ENCODE data around the gene SPATA25. TPM values are rescaled to one million over a fixed set of nuclear protein-coding genes. Genes with fewer than 3 reads are reported as not detected.

Gene SPATA25
- total and polyA plus RNA-seq, 4 donors, result 0.43 to 7.6 (median 1.2) TPM

- peaks cover 2 to 52% (median 40%) of the 10 kb centered on the region in 4 donors for H3K4me1 ChIP-seq (ENCODE audit: control insufficient read depth in 4 of 4, insufficient read depth in 4 of 4, low read length in 3 of 4)
- peaks cover 0 to 18% (median 10%) of the 10 kb centered on the region in 4 donors for H3K36me3 ChIP-seq (ENCODE audit: control insufficient read depth in 4 of 4, insufficient read depth in 3 of 4, low read depth in 1 of 4, low read length in 3 of 4)
- H3K9me3 ChIP-seq (ENCODE audit: control insufficient read depth in 4 of 4, low read length in 3 of 4), result no peaks in the 10 kb centered on the region
- DNase-seq (ENCODE audit: low spot score), result no peak
- TF ChIP-seq, protein P1, sequence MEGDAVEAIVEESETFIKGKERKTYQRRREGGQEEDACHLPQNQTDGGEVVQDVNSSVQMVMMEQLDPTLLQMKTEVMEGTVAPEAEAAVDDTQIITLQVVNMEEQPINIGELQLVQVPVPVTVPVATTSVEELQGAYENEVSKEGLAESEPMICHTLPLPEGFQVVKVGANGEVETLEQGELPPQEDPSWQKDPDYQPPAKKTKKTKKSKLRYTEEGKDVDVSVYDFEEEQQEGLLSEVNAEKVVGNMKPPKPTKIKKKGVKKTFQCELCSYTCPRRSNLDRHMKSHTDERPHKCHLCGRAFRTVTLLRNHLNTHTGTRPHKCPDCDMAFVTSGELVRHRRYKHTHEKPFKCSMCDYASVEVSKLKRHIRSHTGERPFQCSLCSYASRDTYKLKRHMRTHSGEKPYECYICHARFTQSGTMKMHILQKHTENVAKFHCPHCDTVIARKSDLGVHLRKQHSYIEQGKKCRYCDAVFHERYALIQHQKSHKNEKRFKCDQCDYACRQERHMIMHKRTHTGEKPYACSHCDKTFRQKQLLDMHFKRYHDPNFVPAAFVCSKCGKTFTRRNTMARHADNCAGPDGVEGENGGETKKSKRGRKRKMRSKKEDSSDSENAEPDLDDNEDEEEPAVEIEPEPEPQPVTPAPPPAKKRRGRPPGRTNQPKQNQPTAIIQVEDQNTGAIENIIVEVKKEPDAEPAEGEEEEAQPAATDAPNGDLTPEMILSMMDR (IDR thresholded peaks at IDR 0.05; ENCODE audit: low read depth, low read length, missing input control), result no peak
- TF ChIP-seq NR2F2 (IDR thresholded peaks at IDR 0.05) (no peak), ATF3 (IDR thresholded peaks at IDR 0.05) (no peak), JUND (IDR thresholded peaks at IDR 0.05) (no peak), EGR1 (IDR thresholded peaks at IDR 0.05; ENCODE audit: low read depth in 2 of 2) (no peak), HNF4G (IDR thresholded peaks at IDR 0.05) (no peak), RAD21 (IDR thresholded peaks at IDR 0.05) (no peak), MAX (IDR thresholded peaks at IDR 0.05) (no peak), FOXA2 (IDR thresholded peaks at IDR 0.05) (no peak), RXRA (IDR thresholded peaks at IDR 0.05) (no peak)
- TF ChIP-seq, protein P2, sequence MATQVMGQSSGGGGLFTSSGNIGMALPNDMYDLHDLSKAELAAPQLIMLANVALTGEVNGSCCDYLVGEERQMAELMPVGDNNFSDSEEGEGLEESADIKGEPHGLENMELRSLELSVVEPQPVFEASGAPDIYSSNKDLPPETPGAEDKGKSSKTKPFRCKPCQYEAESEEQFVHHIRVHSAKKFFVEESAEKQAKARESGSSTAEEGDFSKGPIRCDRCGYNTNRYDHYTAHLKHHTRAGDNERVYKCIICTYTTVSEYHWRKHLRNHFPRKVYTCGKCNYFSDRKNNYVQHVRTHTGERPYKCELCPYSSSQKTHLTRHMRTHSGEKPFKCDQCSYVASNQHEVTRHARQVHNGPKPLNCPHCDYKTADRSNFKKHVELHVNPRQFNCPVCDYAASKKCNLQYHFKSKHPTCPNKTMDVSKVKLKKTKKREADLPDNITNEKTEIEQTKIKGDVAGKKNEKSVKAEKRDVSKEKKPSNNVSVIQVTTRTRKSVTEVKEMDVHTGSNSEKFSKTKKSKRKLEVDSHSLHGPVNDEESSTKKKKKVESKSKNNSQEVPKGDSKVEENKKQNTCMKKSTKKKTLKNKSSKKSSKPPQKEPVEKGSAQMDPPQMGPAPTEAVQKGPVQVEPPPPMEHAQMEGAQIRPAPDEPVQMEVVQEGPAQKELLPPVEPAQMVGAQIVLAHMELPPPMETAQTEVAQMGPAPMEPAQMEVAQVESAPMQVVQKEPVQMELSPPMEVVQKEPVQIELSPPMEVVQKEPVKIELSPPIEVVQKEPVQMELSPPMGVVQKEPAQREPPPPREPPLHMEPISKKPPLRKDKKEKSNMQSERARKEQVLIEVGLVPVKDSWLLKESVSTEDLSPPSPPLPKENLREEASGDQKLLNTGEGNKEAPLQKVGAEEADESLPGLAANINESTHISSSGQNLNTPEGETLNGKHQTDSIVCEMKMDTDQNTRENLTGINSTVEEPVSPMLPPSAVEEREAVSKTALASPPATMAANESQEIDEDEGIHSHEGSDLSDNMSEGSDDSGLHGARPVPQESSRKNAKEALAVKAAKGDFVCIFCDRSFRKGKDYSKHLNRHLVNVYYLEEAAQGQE (IDR thresholded peaks at IDR 0.05), result no peak
- no peaks in the 10 kb centered on the region for H3K27me3 ChIP-seq (ENCODE audit: control insufficient read depth in 4 of 4, insufficient read depth in 4 of 4, low read length in 3 of 4)
- no peak overlapping the region for H3K27ac ChIP-seq (ENCODE audit: low read depth in 1 of 2, low read length in 2 of 2)
- whole genome bisulfite sequencing, result 96% methylated on average over 3 of the region's 3 CpGs
- no peak overlapping the region for H3K4me3 ChIP-seq (ENCODE audit: low read depth in 1 of 3, low read length in 3 of 3)
- no peak overlapping the region for H3K9ac ChIP-seq (ENCODE audit: low read depth in 1 of 2, low read length in 2 of 2)
These were observed 1.3 kb upstream of the SPATA25 start for GRCh38 chr20:45888681-45889080.

DNA sequence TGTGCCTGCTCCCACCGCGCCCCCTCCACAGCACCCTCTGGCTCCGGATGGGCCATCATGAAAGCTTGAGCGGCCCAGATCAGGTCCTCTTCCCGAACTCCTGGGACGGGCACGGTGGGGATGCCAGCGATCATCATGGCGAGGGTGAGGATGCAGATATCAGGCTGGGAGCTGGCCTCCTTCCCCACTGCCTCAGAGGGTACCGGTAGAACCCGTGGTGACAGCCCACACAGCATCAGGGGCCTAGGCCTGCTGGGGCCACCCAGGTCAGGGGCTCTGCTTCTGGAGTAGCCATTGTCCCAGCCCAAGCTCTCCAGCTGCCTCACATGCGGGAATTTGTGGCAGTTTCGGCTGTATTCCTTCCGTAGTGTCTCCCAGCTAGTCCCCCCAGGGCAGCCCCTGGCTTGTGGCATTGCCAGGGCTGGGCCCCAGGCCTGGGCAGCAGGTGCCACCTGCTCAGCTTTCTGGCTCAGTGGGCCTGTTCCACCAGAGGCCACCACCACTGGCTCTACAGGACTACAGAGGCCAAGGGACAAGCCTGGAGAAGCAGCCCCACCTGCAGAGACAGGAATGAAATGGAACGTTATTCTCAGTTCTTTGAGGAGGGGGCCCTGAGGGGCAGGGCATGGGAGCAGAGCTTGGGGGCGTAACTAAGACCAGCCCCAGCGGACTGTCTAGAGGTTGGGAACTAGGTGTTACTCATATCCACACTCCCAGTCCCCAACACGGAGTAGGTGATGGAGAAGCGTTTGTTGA is 654 bp downstream of the SPATA25 start:
- DNase-seq (ENCODE audit: low spot score), result no peak
- 94% methylated on average over 19 of the region's 19 CpGs for WGBS
- H3K36me3 ChIP-seq (ENCODE audit: control insufficient read depth in 4 of 4, insufficient read depth in 3 of 4, low read depth in 1 of 4, low read length in 3 of 4), result peaks cover 2 to 23% (median 9%) of the 10 kb centered on the region in 4 donors
- peaks cover 2 to 35% (median 27%) of the 10 kb centered on the region in 4 donors for H3K4me1 ChIP-seq (ENCODE audit: control insufficient read depth in 4 of 4, insufficient read depth in 4 of 4, low read length in 3 of 4)
- TF ChIP-seq RAD21 (IDR thresholded peaks at IDR 0.05), result no peak
- no peak for TF ChIP-seq YY1 (IDR thresholded peaks at IDR 0.05)
- TF ChIP-seq, protein P1 (IDR thresholded peaks at IDR 0.05; ENCODE audit: low read depth, low read length, missing input control), result no peak
- TF ChIP-seq, protein P3, sequence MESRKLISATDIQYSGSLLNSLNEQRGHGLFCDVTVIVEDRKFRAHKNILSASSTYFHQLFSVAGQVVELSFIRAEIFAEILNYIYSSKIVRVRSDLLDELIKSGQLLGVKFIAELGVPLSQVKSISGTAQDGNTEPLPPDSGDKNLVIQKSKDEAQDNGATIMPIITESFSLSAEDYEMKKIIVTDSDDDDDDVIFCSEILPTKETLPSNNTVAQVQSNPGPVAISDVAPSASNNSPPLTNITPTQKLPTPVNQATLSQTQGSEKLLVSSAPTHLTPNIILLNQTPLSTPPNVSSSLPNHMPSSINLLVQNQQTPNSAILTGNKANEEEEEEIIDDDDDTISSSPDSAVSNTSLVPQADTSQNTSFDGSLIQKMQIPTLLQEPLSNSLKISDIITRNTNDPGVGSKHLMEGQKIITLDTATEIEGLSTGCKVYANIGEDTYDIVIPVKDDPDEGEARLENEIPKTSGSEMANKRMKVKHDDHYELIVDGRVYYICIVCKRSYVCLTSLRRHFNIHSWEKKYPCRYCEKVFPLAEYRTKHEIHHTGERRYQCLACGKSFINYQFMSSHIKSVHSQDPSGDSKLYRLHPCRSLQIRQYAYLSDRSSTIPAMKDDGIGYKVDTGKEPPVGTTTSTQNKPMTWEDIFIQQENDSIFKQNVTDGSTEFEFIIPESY (IDR thresholded peaks at IDR 0.05), result no peak
- TF ChIP-seq FOXA2 (IDR thresholded peaks at IDR 0.05), result no peak
- TF ChIP-seq, protein P2 (IDR thresholded peaks at IDR 0.05), result no peak
- no peak for TF ChIP-seq EGR1 (IDR thresholded peaks at IDR 0.05; ENCODE audit: low read depth in 2 of 2)
- TF ChIP-seq GABPA (IDR thresholded peaks at IDR 0.05 in 1 of 2, conservative IDR thresholded peaks at IDR 0.05 in 1 of 2), result no peak
- no peak for TF ChIP-seq RXRA (IDR thresholded peaks at IDR 0.05)
- TF ChIP-seq JUND (IDR thresholded peaks at IDR 0.05), result no peak
- H3K9me3 ChIP-seq (ENCODE audit: control insufficient read depth in 4 of 4, low read length in 3 of 4), result no peaks in the 10 kb centered on the region
- no peaks in the 10 kb centered on the region for H3K27me3 ChIP-seq (ENCODE audit: control insufficient read depth in 4 of 4, insufficient read depth in 4 of 4, low read length in 3 of 4)
- H3K4me3 ChIP-seq (ENCODE audit: low read depth in 1 of 3, low read length in 3 of 3), result no peak overlapping the region
- H3K27ac ChIP-seq (ENCODE audit: low read depth in 1 of 2, low read length in 2 of 2), result no peak overlapping the region
- H3K9ac ChIP-seq (ENCODE audit: low read depth in 1 of 2, low read length in 2 of 2), result no peak overlapping the region

All from liver (tissue), 9 donors.